ENCODE data around the gene RRAGC.
"Not testable (repeated sequence)": the region's sequence is repeated elsewhere in the genome, so short reads cannot be mapped to it uniquely, and the experiment has no call there.

The RRAGC gene

DNA sequence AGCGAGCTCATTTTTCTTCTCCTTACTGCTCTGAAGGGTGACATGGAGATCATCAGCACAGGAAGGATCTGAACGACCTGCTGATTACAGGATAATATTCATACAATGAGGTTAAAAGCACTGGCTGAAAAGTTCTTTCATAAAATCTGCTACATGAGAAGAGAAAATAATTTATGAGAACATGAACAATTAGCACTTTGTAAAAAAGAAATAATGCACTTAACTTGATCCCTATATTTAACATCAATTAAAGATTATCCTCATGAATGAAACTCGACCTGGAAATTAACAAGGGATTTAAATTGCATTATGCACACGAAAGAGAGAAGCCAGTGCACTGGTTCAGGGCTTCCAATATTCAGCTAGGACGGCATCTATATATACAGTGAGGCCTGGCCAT lies 46.6 kb downstream of the RRAGC start:
- no peak for ATAC-seq
- no peak for TF ChIP-seq TSHZ2 (CRISPR knock-in tag; IDR thresholded peaks at IDR 0.05)
- TF ChIP-seq OSR1 (CRISPR knock-in tag; IDR thresholded peaks at IDR 0.05), result no peak
- TF ChIP-seq, protein P1, sequence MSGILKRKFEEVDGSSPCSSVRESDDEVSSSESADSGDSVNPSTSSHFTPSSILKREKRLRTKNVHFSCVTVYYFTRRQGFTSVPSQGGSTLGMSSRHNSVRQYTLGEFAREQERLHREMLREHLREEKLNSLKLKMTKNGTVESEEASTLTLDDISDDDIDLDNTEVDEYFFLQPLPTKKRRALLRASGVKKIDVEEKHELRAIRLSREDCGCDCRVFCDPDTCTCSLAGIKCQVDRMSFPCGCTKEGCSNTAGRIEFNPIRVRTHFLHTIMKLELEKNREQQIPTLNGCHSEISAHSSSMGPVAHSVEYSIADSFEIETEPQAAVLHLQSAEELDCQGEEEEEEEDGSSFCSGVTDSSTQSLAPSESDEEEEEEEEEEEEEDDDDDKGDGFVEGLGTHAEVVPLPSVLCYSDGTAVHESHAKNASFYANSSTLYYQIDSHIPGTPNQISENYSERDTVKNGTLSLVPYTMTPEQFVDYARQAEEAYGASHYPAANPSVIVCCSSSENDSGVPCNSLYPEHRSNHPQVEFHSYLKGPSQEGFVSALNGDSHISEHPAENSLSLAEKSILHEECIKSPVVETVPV (CRISPR knock-in tag; IDR thresholded peaks at IDR 0.05), result no peak
- TF ChIP-seq PPARA (CRISPR knock-in tag; IDR thresholded peaks at IDR 0.05; ENCODE audit: borderline replicate concordance), result no peak
- TF ChIP-seq CSDC2 (CRISPR knock-in tag; IDR thresholded peaks at IDR 0.05), result no peak
- no peak for TF ChIP-seq ZNF565 (CRISPR knock-in tag; conservative IDR thresholded peaks at IDR 0.05; ENCODE audit: low read depth)
- no peak for TF ChIP-seq ZC3H10 (CRISPR knock-in tag; IDR thresholded peaks at IDR 0.05)

GRCh38 chr1:38811466-38811865 lies 48.1 kb downstream of the RRAGC start:
- not testable (repeated sequence) for ATAC-seq

DNA sequence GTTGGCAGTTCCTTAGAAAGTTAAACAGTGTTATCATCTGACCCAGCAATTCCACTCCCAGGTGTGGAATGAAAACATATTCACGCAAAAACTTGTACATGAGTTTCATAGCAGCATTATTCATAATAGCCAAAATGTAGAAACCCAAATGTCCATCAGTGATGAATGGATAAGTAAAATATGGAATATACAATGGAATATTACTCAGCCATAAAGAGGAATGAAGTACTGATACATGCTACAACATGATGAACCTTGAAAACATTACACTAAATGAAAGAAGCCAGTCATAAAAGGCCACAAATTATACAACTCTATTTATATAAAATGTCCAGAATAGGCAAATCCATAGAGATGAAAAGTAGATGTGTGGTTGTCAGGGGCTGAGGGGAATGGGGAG lies 53.5 kb downstream of the RRAGC start:
- TF ChIP-seq ZFP30 (CRISPR knock-in tag; IDR thresholded peaks at IDR 0.05) (no peak), ZNF70 (CRISPR knock-in tag; IDR thresholded peaks at IDR 0.05) (no peak), ARNTL (CRISPR knock-in tag; IDR thresholded peaks at IDR 0.05; ENCODE audit: borderline replicate concordance, low read depth) (no peak), OSR1 (CRISPR knock-in tag; IDR thresholded peaks at IDR 0.05) (no peak), BACH2 (CRISPR knock-in tag; IDR thresholded peaks at IDR 0.05; ENCODE audit: borderline replicate concordance) (no peak), PATZ1 (CRISPR knock-in tag; IDR thresholded peaks at IDR 0.05; ENCODE audit: borderline replicate concordance) (no peak), ESRRG (CRISPR knock-in tag; IDR thresholded peaks at IDR 0.05) (no peak), PPARA (CRISPR knock-in tag; IDR thresholded peaks at IDR 0.05; ENCODE audit: borderline replicate concordance) (no peak), TCF4 (CRISPR knock-in tag; IDR thresholded peaks at IDR 0.05; ENCODE audit: borderline replicate concordance) (no peak), ZFP3 (CRISPR knock-in tag; IDR thresholded peaks at IDR 0.05) (no peak), CSDC2 (CRISPR knock-in tag; IDR thresholded peaks at IDR 0.05) (no peak), RARB (CRISPR knock-in tag; IDR thresholded peaks at IDR 0.05) (no peak), ZNF8 (CRISPR knock-in tag; IDR thresholded peaks at IDR 0.05) (no peak), ZC3H10 (CRISPR knock-in tag; IDR thresholded peaks at IDR 0.05) (no peak), TSHZ2 (CRISPR knock-in tag; IDR thresholded peaks at IDR 0.05) (no peak), SNAI2 (CRISPR knock-in tag; IDR thresholded peaks at IDR 0.05) (no peak)
- TF ChIP-seq, protein P2, sequence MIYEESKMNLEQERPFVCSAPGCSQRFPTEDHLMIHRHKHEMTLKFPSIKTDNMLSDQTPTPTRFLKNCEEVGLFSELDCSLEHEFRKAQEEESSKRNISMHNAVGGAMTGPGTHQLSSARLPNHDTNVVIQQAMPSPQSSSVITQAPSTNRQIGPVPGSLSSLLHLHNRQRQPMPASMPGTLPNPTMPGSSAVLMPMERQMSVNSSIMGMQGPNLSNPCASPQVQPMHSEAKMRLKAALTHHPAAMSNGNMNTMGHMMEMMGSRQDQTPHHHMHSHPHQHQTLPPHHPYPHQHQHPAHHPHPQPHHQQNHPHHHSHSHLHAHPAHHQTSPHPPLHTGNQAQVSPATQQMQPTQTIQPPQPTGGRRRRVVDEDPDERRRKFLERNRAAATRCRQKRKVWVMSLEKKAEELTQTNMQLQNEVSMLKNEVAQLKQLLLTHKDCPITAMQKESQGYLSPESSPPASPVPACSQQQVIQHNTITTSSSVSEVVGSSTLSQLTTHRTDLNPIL (CRISPR knock-in tag; IDR thresholded peaks at IDR 0.05; ENCODE audit: low read depth), result no peak
- TF ChIP-seq, protein P1 (CRISPR knock-in tag; IDR thresholded peaks at IDR 0.05), result no peak
- TF ChIP-seq, protein P3, sequence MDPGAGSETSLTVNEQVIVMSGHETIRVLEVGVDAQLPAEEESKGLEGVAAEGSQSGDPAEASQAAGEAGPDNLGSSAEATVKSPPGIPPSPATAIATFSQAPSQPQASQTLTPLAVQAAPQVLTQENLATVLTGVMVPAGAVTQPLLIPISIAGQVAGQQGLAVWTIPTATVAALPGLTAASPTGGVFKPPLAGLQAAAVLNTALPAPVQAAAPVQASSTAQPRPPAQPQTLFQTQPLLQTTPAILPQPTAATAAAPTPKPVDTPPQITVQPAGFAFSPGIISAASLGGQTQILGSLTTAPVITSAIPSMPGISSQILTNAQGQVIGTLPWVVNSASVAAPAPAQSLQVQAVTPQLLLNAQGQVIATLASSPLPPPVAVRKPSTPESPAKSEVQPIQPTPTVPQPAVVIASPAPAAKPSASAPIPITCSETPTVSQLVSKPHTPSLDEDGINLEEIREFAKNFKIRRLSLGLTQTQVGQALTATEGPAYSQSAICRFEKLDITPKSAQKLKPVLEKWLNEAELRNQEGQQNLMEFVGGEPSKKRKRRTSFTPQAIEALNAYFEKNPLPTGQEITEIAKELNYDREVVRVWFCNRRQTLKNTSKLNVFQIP (CRISPR knock-in tag; IDR thresholded peaks at IDR 0.05; ENCODE audit: borderline replicate concordance, low read depth), result no peak
- no peak for ATAC-seq
